Brain pericyte (primary cell): Measurements from ENCODE around the gene SLC25A34.

Source experiments
- DNase-seq: peaks from one replicate; pipeline ENCODE4 v3.0.0-alpha.2; 2012; ENCODE audit warnings: low read depth, low spot score

The SLC25A34 gene

DNA sequence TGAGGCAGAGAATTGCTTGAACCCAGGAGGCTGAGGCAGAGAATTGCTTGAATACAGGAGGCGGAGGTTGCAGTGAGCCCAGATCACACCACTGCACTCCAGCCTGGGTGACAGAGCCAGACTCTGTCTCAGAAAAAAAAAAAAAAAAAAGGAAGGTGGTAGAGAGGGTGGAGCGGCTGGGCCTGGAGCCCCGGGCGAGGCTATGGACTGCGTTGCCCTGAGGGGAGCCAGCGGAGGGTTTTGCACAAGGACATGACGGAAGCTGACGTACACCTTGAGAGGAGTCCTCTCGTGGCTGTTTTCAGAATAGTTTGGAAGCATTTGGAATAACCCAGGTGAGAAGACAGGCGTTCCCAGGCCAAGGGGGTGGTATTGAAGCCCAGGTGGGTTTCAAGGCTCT lies 15.7 kb downstream of the SLC25A34 start:
- DNase-seq = no peak

DNA sequence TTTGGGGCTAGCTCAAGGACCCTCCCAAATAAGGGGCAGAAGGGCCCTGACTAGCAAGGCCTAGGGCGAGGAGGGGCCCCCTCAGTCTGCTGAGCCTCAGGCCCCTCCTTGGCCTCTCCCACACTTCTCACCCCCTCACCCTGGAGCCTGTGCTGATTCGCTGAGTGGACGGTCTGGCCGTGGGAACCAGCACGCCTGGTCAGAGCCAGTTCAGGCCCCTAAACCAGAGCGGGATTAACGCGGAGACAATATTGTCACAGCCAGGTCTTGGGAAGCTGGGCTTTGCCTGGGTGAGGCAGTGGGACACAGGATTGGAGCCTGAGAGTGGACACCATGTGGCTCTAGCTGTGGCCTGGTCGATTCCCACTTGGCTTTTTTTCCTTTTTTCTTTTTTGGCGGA lies 17.7 kb downstream of the SLC25A34 start:
- no peak for DNase-seq

DNA sequence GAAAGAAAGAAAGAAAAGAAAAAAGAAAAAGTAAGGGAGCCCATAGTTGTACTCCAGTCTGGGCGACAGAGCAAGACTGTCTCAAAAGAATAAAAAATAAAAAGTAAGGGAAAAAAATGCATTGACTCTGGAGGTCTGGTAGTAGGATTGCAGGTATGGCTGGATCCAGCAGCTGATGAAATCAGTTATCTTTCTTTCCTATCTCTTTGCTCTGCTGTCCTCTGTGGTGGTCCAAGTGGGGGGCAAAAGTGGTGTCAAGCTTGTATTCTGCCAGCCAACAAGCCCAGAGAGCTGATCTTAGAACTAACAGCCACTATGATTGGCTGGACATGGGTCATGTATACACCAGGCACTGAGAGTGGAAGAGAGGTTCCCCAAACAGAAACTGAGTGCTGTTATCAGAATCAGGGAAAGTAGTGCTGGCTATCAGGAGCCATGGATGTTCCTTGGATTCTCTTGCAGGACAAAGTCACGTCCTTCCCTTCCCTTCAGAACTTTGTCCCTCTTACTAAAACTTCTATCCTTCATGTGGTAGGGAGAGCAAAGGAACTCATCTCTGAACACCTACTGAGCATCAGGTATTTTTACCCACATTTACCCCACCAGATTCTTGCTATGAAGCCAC lies 19.1 kb downstream of the SLC25A34 start:
- DNase-seq = no peak

DNA sequence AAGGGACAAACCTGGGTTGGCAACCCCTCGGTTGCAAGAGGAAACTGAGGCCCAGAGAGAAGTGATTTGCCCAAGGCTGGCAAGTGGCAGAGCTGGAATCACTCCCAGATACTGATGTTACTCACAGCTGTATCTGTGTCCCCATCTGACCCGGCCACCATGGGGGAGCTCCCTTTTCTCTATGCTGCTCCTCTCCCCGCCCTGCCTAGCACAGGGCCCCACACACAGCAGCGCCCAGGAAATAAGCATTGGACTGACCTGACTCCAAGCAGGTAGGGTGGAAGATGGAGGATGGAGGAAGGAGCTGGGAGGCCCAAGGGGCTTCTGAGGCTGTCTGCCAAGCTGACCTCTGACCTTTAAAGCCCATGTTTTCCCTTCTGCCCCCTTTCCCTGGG lies 19.6 kb downstream of the SLC25A34 start:
- no peak for DNase-seq

DNA sequence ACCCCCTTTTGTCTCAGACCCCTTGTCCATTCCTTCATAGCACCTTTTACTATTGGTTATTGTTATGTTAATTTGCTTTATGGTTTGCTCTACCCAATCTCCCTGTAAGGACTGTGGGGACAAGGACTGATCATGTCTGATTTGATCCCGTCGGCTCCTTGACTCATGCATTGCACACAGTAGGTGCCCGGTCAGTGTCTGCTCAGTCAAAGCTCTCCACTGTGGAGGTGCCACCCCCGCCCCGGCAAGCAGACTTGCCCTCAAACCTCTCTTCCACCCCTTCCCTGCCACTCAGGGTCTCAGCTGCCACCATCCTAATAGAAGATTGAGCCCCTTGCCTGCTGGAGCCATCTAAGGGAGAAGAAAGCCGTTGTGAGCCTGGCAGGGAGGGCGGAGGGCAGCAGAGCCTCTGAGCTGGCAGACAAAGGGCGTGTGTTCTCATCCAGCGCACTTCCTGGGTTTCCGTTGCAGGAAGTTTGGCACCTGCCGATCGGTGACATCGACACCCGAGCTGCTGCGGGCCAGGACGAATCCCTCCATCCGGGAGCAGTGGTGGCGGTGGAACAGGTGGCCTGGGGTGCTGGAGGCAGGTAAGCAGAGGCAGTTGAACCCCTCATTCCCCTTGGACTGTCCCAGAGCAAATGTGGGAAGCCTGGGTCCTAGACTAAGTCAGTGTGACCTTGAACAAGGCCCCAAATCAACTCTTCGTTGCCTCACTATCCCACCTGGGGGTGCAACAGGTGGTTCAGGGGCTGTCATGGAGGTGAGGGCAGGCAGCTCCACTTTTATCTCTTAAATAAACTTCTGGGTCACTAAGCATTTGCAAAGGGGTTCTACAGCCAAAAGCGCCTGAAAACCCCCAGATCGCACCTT lies 20.3 kb downstream of the SLC25A34 start:
- DNase-seq = no peak

DNA sequence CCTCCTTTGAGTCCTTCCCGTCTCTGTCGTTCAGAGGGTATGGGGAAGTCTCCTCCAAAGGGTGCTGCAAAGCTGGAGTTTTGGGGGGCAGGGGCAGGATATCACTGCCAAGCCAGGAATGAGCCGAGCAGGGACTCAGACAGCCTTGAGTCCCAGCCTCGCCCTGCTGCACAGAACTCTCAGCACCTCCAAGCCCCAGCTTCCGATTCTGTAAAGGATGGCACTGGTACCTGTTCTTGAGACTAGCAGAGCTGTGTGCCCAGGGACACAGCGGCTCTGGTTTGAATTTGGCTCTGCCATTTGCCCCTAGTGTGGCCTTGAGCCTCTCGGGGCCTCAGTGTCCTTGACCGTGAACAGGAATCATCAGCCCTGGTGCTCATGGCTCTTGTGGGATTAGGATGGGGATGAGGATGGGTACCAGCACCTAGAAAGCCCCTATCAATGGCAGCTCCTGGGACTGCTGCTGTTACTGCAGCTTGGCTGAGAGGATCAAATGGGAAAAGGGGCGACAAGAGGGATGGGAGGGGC lies 21.0 kb downstream of the SLC25A34 start:
- DNase-seq = no peak

DNA sequence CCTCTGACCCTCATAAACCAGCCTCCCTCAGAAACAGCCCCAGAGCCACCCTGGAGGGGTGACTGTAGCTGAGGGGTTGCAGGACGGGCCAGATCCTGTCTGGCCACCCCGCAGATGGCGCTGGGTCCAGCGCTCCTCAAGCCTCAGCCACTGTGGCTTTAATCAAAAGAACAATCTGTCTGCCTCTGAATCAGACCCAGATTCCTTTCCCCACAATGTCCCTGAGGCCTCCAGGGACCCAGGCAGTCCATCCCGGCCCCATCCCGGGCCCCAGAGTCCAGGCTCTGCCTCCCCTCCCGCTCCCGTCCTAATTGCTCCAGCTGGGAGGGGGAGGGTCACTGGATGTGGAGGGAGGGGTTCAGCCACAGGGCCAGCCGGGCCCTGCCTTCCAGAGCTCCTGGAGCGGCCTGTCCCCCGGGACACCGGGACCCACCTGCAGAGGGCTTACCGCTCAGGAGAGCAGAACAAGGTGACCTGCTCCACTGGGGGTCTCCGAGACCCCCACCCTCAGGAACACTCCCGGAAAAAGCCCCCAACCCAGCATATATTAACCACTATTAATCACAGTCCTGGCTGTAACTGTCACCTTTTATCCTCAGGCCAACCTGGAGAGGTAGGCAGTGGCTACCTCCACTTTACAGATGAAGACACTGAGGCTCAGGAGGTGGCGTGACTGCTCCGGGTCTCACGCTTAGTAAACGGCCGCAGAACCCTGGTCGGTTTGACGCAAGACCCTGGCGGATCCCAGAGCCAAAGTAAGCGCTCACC lies 21.7 kb downstream of the SLC25A34 start:
- DNase-seq = no peak

DNA sequence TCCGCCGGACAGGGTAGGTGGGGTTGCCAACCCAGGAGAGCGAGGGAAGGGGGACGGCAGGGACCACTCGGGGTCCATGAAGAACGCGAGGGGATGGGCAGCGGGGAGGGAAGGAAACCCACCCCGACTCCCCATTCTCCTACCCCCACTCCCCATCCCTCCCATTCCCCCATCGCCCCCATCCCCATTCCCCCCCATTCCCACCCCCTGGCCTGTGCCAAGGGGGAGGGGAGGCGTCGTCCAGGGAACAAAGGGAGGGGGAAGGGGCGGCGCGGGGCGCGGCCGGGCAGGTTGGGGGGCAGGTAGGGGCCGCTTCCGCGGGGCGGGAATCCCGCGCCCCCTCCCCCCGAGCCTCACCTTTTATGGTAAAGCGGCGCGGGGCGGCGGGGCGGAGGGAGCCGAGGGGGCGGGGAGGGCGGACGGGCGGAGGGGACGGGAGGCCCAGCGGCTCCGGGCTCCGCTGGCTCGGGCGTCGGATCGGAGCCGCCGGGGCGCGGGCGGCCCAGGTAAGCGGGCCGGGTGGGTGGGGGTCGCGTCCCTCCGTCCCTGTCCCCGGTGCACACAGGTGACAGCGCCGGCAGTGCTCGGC lies 22.4 kb downstream of the SLC25A34 start, which contains the start of gene FBLIM1:
TSS of gene FBLIM1 (plus strand) at position 453 of the 589 bp plus-strand sequence. CDS start 6,189 bp downstream, outside the sequence.
- no peak for DNase-seq

DNA sequence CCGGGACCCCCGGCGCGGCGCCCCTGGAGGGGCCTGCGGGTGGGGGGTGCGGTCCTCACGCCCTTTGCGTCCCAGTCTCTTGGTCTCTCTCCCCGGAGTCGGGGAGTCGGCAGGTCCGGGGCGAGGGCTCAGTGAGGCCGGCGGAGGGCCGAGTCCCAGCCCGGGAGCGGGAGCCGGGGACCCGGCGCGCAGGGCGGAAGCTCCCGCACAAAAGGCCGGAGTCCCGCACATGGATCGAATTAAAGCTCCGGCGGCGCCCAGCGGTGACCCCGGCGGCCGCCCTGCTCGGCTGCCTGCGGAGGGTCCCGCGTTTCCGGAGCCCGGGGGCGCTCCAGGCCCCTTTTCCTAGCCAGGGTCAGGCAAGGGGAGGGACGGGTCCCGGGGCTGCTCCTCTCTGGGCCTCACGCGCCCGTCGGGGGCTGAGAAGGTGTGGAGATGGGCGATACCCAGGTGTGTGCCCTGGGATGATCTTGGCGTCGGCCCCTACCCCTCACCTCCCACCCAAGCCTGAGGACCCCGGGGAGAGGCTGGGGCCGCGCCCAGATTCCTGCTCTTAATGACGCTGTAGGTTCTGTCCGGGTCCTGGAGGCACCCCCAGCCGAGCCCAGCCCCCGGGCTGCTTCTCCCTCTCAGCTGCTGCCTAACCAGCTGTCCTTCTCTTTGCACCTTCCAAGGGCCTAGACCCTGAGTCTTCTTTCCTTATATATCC lies 23.0 kb downstream of the SLC25A34 start:
- no peak for DNase-seq

DNA sequence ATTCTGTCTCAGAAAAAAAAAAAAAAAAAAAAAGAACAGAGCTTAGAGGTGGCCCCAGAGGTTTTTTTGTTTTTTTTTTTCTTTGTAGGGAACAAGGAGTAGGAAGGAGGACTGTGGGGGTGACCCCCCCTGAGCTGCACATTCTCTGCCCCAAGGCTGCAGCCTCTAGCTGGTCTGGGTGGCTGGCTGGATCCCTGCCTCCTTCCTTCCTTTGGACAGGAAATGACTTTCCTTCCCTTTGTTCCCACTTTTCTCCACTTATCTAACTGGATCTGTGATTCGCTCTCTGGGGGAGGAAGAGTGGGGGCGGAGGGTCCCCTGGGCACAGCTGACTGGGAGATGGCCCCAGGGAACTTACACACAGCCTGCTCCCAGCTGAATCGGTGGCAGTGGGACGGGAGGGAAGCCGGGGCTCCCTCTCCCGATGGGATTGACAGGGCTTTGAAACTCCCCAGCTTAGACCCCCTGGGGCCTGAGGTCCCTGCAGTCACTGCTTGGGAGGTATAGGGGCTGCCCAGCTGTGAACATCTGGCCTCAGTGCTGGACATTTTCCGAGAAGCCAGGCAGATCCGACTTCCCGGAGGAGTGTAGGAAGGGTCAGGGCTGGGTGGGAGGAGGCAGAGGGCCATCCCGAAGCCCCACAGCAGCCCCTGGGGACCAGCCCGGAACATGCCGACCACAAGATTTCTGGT lies 24.6 kb downstream of the SLC25A34 start:
- peak; percentile 75 for DNase-seq

DNA sequence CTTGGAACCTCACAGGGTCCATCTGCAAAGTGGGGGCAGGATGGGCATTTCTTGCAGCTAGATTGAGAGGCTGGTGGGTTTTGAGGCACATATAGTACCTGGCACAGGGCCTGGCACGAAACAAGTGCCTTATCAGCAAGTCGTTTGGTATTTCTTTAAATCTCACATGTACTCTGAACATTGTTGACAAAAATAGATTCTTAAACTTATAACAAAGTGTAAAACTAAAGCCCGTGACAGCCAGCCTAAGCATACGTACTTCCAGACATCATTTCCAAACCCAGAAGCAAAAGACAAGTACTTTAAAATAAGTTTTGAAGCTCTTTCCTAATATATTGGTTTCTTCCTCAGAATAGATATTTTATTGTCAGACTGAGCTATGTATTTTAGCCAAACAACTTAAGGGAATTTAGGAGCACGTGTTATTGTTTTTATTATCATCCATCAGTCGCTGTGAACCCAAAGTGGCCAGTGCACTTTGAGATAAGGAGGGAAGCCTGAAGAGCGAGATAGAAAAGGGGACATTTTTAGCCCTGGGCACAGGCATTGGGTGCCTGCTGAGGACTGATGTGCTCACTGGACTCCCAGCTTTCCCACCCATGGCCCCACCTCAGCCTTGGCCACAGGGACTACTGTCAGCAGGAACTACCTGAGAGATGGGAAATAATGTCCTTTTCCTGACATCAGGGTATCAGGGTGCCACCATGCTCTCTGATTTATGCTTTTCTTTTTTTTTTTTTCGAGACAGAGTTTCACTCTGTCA lies 25.5 kb downstream of the SLC25A34 start:
- no peak for DNase-seq

DNA sequence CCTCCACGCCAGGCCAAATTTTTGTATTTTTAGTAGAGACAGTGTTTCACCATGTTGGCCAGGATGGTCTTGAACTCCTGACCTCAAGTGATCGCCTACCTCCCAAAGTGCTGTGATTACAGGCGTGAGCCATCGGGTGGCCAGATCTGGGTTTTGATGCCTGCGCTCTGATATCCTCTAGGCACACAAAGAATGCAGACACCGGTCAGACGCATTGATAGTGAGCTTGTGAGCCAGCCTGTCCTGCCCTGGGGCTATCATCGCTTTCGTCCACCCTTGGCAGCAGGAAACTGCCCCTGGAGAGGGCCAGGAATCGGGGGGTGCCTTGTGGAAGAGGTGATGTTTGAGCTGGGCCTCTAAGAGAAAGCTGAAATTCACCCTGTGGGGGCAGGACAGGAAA lies 26.5 kb downstream of the SLC25A34 start:
- no peak for DNase-seq

DNA sequence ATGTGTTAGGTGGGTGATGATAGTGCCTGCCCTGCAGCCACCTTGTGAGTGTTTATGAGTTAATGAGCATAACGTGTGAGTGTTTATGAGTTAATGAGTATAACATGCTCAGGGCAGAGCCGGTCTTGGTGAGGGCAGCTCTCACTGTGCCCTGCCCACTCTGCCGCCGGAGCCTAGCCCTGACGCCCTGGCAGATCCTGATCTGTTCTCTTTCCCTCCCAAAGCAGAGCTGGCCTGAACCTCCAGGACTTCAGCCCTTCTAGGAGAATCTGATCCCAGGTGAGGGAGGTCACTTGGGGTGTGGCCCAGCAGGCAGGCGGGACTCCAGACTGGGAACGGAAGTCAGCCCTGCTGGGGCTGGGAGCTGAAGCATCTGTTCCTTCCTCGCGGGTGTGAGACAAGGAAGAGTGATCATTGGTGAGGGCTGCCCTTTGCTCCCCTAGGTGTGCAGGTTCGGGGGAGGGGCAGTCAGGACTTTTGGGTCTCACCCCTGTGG lies 28.3 kb downstream of the SLC25A34 start:
- no peak for DNase-seq

DNA sequence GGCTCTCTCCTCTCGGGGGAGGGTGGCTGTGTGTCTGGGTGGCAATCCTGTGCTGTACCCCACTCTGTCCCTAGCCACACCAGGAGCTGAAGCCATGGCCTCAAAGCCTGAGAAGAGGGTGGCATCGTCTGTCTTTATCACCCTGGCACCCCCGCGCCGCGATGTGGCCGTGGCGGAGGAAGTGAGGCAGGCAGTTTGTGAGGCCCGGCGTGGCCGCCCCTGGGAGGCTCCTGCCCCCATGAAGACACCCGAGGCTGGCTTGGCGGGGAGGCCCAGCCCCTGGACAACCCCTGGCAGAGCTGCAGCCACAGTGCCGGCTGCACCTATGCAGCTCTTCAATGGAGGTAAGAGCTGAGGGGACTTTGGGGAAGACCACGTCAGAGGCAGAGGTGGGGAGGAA lies 28.8 kb downstream of the SLC25A34 start:
- no peak for DNase-seq

DNA sequence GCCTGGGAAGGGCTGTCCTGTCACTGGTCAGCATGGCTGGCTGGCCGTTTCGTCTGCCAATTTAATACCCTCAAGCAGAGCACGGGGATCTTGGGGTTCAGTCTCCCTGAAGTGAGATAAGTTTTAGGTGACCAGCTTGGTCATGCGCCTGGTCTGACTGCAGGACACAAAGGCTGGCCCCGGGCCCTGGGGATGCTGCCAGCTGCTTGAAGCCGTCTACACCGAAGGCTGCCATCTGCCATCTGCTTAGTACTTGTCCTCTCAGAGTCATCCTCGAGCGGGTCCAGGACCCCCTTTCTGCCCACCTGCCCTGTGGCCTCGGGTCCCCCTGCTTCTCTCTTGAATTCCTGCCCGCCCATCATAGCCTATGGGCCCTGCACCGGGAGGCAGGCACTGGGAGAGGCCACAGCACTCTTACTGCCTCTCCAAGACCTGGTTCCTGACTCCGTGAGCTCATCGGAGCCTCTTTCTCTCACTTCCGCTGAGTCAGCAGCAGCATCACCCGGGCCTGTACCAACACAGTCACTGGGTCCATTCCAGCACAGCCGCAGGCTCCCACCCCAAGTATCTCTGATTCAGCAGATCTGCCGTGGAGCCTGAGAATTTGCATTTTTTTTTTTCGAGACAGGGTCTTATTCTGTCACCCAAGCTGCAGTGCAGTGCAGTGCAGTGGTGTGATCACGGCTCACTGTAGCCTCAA lies 29.6 kb downstream of the SLC25A34 start:
- no peak for DNase-seq

DNA sequence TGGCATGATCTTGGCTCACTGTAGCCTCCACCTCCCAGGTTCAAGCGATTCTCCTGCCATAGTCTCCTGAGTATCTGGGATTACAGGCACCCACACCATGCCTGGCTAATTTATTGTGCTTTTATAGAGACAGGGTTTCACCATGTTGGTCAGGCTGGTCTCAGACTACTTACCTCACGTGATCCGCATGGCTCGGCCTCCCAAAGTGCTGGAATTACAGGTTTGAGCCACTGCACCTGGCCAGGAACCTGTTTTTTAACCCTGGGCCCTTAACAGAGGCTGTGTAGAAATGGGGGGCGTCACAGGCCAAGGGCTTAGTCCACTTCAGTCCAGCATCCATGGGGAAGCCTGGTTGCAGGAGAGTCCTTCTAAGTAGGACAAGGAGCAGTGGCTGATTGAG lies 31.9 kb downstream of the SLC25A34 start:
- no peak for DNase-seq

DNA sequence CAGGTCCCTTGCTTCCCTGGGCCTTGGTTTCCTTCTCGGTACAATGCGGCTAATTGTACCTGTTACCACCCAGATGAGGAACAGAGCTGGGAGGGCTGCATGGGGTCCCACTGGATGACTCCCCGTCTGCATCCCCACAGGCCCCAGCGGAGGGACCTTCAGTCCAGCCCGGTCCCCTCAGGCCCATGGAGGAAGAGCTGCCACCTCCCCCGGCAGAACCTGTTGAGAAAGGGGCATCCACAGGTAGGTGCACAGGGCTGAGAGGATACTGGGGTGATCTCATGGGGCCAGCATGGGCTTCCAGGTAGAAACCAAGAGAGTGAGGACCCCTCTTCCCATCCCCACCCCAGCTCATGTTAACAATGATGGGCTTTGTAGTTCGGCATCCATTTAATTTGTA lies 32.3 kb downstream of the SLC25A34 start:
- DNase-seq = no peak

DNA sequence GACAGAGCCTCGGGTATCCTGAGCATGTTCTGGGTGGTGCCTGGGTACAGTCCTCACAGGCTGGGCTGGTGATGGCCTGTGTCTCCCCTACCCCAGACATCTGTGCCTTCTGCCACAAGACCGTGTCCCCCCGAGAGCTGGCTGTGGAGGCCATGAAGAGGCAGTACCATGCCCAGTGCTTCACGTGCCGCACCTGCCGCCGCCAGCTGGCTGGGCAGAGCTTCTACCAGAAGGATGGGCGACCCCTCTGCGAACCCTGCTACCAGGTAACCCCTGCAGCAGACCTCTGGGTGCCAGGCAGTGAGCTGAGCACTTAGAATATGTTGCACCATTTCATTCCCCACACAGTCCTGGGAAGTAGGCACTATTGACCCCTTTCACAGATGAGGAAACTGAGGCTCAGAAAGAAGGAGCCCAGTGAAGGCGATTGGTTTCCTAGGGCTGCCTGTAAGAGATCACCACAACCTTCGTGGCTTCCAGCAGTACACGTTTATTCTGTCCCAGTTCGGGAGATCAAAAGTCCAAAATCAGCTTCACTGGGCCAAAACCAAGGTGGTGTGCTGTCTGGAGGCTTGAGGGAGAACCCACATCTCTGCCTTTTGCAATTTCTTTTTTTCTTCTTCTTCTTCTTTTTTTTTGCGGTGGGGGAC lies 34.4 kb downstream of the SLC25A34 start:
- no peak for DNase-seq
